ENCODE results near the gene FBLL1.
"Not testable (repeated sequence)": the region's sequence is repeated elsewhere in the genome, so short reads cannot be mapped to it uniquely, and the experiment has no call there.

The FBLL1 gene

GRCh38 chr5:168553377-168554130 lies 24.4 kb downstream of the FBLL1 start:
- DNase-seq: no peak

- DNase-seq: no peak
Observed at GRCh38 chr5:168557389-168557788, 28.3 kb downstream of the FBLL1 start.

- no peak for DNase-seq
Observed at GRCh38 chr5:168562279-168562678, 33.2 kb downstream of the FBLL1 start.

DNA sequence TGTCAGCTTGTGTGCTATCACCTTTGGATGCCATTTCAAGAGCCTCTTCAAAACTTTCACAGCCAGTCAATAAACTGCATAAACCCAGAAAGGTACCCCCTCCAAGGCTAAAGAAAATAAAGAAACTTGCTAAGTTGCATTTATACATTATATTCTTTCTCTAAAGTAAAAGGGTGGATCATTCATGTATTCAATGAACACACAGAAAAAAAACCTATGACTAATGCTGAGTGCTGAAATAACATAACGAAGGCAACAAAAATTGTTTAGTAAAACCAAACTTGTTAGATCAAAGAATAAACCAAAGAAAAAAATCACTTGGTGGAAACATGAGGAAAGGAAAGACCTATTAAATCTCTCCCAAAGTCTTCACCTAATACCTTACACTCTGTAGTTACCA lies 34.9 kb downstream of the FBLL1 start:
- DNase-seq: no peak

GRCh38 chr5:168568738-168569137 lies 39.6 kb downstream of the FBLL1 start:
- DNase-seq: no peak

DNA sequence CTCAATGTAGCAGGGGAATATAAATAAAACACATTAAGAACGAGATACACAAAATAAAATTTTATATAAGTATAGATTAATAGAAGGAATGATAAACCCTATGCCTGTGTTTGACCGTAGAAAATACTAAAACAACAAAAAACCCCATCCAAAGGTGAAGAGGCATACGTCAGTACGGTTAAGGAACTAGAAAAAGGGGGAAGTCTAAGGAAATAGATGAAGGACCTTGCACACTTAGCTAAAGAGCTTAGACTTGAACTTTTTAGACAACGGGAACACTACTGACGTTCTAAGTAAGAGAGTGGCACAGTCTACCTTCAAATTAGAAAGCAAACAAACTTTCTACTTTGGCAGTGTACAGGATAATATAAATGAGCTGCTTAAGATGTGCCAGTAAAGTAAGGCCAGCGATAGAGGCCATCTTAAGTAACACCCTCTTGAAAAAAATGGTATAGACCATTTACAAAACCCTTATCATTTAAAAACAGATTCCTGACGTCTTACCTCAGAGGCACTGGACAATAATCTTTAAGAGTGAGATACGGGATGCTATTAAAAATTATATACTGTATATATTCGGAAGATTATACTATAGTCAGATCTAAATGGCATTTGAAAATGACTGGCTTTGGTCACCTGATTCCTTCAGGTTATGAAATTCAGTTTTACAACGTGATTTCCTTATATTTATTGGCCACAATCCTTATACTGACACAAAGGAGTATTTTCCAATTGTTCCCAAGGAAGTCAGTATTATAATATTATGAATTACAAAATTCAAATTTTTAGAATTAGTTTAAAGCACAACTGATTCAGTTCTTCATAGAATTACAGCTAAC lies 41.6 kb downstream of the FBLL1 start:
- no peak for DNase-seq

- DNase-seq: not testable (repeated sequence)
Observed at GRCh38 chr5:168573663-168574062, 44.6 kb downstream of the FBLL1 start.

GRCh38 chr5:168574156-168574555 lies 45.1 kb downstream of the FBLL1 start:
- not testable (repeated sequence) for DNase-seq

GRCh38 chr5:168575391-168576372 lies 46.6 kb downstream of the FBLL1 start:
- DNase-seq: no peak

DNA sequence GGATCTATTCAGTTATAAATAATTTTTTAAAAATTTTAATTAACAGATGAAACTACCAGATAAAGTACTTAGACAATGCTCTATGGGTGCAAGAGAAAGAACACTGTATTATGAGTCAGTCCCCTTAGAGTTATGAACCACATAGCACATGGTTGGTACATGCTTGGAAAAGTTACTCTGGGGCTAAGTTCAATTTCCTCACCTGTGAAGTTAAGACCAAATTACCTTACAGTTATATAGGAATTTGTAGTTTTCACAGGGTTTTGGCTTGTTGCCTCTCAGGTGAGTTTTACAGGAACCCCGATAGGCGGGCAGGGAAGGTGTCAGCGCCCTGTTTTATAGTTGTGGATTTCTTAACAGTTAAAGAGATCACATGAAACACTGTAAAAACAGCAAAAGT lies 48.9 kb downstream of the FBLL1 start:
- no peak for DNase-seq

- DNase-seq: peak; percentile 52
Observed at GRCh38 chr5:168578538-168579487, 49.7 kb downstream of the FBLL1 start, which contains the start of gene PANK3. TSS of gene PANK3 (minus strand) at chr5:168579368. CDS start at chr5:168579283, 85 bp downstream.

DNA sequence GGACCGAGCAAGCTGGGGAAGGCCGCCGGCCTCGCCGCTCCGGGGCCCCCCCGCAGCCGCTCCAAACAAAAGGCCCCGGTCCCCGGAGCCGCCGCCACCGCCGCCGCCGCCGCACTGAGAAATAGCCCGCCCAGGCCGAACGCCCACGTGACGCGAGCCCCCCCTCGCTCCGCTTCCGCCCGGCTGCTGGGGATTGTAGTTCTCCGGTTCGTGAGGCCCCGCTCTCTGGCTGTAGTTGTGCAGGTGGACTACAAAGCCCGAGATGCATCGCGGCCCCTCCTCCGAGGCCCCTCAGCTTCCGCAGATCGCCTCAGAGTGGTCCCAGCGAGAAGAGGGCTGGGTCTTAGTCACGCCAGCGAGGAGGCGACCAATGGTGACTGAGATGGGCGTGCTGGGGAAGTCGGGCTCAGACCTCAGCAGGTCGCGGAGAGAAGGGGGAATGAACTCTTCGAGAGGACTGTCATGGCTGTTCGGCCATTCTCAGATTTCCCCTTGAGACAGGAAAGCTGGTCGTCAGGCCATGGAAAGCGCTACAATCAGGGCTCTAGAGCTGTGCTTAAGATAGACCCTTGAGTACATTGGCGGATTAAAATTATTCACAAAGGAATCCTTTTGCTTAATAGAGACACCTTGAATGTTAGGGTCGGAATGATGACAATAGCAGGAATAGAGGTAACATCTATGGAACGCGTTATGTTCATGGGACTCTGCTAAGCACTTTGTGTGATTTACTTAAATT lies 50.6 kb downstream of the FBLL1 start:
- peak; percentile 98 for DNase-seq

GRCh38 chr5:168580227-168580508 lies 51.1 kb downstream of the FBLL1 start:
- no peak for DNase-seq

Data from NCI-H446 treated with DMSO at 0.1 percent for 48 hours (cell line).